ENCODE measurements around the gene CKAP2L.

DNA sequence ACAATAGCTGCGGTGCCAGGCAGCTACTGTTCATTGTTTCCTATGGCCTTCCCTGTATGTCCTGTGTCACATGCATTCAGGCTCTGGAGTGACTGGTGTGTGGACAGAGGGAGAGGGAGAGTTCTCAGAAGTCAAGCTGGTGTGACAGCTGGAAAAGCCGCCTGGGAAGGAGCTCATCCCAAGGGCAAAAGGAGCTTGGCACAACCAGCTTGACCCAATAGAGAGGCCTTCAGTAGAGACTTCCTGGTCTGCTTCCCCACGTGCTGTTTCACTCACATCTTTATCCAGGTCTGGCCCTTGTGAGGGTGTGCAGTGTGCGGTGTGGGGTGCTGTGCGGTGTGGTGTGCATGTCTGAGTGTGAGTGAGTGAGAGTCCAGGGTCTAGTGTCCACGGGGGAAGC lies 54.7 kb downstream of the CKAP2L start:
- TF ChIP-seq, protein P1, sequence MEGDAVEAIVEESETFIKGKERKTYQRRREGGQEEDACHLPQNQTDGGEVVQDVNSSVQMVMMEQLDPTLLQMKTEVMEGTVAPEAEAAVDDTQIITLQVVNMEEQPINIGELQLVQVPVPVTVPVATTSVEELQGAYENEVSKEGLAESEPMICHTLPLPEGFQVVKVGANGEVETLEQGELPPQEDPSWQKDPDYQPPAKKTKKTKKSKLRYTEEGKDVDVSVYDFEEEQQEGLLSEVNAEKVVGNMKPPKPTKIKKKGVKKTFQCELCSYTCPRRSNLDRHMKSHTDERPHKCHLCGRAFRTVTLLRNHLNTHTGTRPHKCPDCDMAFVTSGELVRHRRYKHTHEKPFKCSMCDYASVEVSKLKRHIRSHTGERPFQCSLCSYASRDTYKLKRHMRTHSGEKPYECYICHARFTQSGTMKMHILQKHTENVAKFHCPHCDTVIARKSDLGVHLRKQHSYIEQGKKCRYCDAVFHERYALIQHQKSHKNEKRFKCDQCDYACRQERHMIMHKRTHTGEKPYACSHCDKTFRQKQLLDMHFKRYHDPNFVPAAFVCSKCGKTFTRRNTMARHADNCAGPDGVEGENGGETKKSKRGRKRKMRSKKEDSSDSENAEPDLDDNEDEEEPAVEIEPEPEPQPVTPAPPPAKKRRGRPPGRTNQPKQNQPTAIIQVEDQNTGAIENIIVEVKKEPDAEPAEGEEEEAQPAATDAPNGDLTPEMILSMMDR (IDR thresholded peaks at IDR 0.05; ENCODE audit: low read depth, low read length): no peak
- TF ChIP-seq POLR2A (IDR thresholded peaks at IDR 0.05; ENCODE audit: extremely low read depth, insufficient read length): no peak

Measured in NB4 (cell line).